ENCODE results near the gene ACSF2.

DNA sequence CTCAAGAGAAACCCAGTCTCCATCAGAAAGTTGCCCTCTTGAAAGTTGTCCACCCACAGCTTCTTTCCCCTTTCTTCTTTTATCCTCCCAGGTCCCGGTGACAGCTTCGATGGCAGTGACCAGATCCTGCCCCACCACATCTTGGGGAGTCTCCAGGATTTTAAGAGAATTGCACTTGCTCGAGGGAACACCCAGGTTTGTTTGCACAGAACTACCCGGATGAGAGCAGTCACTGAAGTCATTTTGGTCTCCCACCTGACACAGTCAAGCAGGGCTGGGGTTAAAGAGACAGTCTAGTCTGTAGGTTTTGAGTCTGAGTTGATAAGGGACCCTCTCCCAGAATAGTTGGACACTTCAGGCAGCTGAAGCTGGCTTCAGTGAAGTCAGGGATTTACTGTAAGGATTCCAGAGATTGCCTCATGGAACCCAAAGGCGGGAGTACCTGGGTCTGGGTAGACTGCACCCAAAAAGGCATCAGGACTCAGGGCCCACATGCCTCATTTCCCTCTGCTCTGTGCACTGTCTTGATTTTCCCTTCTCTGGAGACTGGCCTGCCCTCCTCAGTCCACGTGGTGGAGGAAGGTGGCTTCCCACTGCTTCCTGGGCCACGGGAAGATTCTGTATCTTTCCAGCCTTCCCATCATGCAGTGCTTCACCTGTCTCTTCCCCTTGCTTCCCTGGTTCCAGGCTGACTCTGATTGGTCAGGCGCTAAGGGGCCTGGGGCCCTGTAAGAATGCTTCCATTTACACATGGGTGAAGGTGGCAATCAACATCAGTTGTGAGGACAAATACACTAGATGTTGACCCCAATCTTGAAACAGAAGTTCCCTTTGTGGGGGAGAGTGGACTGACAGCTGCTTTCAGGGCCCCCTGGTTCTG, 91.7 kb downstream of the ACSF2 start:
- TF ChIP-seq CTCF (conservative IDR thresholded peaks at IDR 0.05): no peak
- TF ChIP-seq ZFX (IDR thresholded peaks at IDR 0.05): no peak
